ENCODE measurements around the gene ERBB2.

GRCh38 chr17:39722965-39723848 is 23.3 kb downstream of the ERBB2 start:
- no peak for TF ChIP-seq CTCF (IDR thresholded peaks at IDR 0.05)
- no peak for TF ChIP-seq POLR2A (IDR thresholded peaks at IDR 0.05)
